ENCODE measurements around the gene RGS6. TPM values are rescaled to one million over a fixed set of nuclear protein-coding genes. Genes with fewer than 3 reads are reported as not detected.
A peak's percentile ranks its signal among the peaks of the same experiment; 100 is the strongest.

The RGS6 gene
- total RNA-seq, 1 experiment from 2014 or later: not detected

DNA sequence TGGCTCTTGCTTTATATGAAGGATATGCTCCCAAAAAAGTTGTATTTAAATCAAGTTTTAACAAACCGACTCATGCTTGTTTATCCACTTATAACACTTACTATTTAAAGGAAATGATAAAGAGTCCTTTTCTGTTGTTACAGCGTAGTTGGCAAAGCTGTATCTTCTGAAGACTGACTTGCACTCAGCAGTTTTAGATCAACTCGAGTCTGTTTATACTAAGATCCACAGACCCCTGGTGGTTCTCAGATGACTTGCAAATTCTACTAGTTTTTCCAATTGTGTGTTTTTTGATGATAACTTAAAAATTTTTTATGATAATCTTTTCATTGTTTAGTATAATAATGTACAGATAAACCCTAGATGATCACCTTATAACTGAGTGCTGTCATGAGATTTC lies 475.8 kb downstream of the RGS6 start:
- DNase-seq: no peak
- H3K27me3 Mint-ChIP-seq (ENCODE audit: unreplicated experiment): peaks cover 30% of the 10 kb centered on the region
- intact Hi-C loops (cut with micrococcal nuclease; ENCODE audit: unreplicated experiment): no loop called here
- H3K27ac Mint-ChIP-seq (ENCODE audit: unreplicated experiment): no peak overlapping the region
- H3K9me3 Mint-ChIP-seq (ENCODE audit: low read depth, unreplicated experiment): no peaks in the 10 kb centered on the region
- no peak overlapping the region for H3K4me3 Mint-ChIP-seq (ENCODE audit: low read depth, unreplicated experiment)
- no peak for TF ChIP-seq CTCF (IDR thresholded peaks at IDR 0.05; ENCODE audit: unreplicated experiment)
- no peaks in the 10 kb centered on the region for H3K4me1 Mint-ChIP-seq (ENCODE audit: low read depth, unreplicated experiment)
- CTCF ChIA-PET: no interaction called here
- BruUV-seq (replicated peaks): no TSS peak
- H3K36me3 Mint-ChIP-seq (ENCODE audit: insufficient read depth, unreplicated experiment): no peaks in the 10 kb centered on the region

- intact Hi-C loops (cut with micrococcal nuclease; ENCODE audit: unreplicated experiment): no loop called here
- no peak overlapping the region for H3K4me3 Mint-ChIP-seq (ENCODE audit: low read depth, unreplicated experiment)
These were observed 476.8 kb downstream of the RGS6 start for GRCh38 chr14:72409047-72409446.

GRCh38 chr14:72416081-72416849 lies 484.0 kb downstream of the RGS6 start:
- TF ChIP-seq CTCF (IDR thresholded peaks at IDR 0.05; ENCODE audit: unreplicated experiment): no peak

More at GRCh38 chr14:72409047-72409446, 476.8 kb downstream of the RGS6 start:
- H3K4me1 Mint-ChIP-seq (ENCODE audit: low read depth, unreplicated experiment): no peaks in the 10 kb centered on the region
- no peak for DNase-seq
- H3K27ac Mint-ChIP-seq (ENCODE audit: unreplicated experiment): no peak overlapping the region
- TF ChIP-seq CTCF (IDR thresholded peaks at IDR 0.05; ENCODE audit: unreplicated experiment): no peak
- no peaks in the 10 kb centered on the region for H3K9me3 Mint-ChIP-seq (ENCODE audit: low read depth, unreplicated experiment)
- CTCF ChIA-PET: no interaction called here
- H3K36me3 Mint-ChIP-seq (ENCODE audit: insufficient read depth, unreplicated experiment): no peaks in the 10 kb centered on the region
- H3K27me3 Mint-ChIP-seq (ENCODE audit: unreplicated experiment): peaks cover 29% of the 10 kb centered on the region
- BruUV-seq (replicated peaks): no TSS peak

GRCh38 chr14:72416892-72417291 lies 484.7 kb downstream of the RGS6 start:
- no peak overlapping the region for H3K4me3 Mint-ChIP-seq (ENCODE audit: low read depth, unreplicated experiment)
- peaks cover 2% of the 10 kb centered on the region for H3K9me3 Mint-ChIP-seq (ENCODE audit: low read depth, unreplicated experiment)
- no peaks in the 10 kb centered on the region for H3K4me1 Mint-ChIP-seq (ENCODE audit: low read depth, unreplicated experiment)
- H3K27me3 Mint-ChIP-seq (ENCODE audit: unreplicated experiment): peaks cover 25% of the 10 kb centered on the region
- DNase-seq: peak; percentile 6
- no TSS peak for BruUV-seq (replicated peaks)
- no peak for TF ChIP-seq CTCF (IDR thresholded peaks at IDR 0.05; ENCODE audit: unreplicated experiment)
- no peak overlapping the region for H3K27ac Mint-ChIP-seq (ENCODE audit: unreplicated experiment)
- CTCF ChIA-PET: no interaction called here
- no peaks in the 10 kb centered on the region for H3K36me3 Mint-ChIP-seq (ENCODE audit: insufficient read depth, unreplicated experiment)
- intact Hi-C loops (cut with micrococcal nuclease; ENCODE audit: unreplicated experiment): no loop called here

More at GRCh38 chr14:72416081-72416849, 484.0 kb downstream of the RGS6 start:
- intact Hi-C loops (cut with micrococcal nuclease; ENCODE audit: unreplicated experiment): no loop called here
- no peak for DNase-seq
- Mint-ChIP-seq H3K27me3 (ENCODE audit: unreplicated experiment) (peaks cover 25% of the 10 kb centered on the region), H3K9me3 (ENCODE audit: low read depth, unreplicated experiment) (peaks cover 2% of the 10 kb centered on the region), H3K36me3 (ENCODE audit: insufficient read depth, unreplicated experiment) (no peaks in the 10 kb centered on the region), H3K27ac (ENCODE audit: unreplicated experiment) (no peak overlapping the region), H3K4me1 (ENCODE audit: low read depth, unreplicated experiment) (no peaks in the 10 kb centered on the region), H3K4me3 (ENCODE audit: low read depth, unreplicated experiment) (no peak overlapping the region)
- CTCF ChIA-PET: no interaction called here
- no TSS peak for BruUV-seq (replicated peaks)
